GM18861 (cell line): ENCODE data around the gene ANXA2R.
A peak's percentile ranks its signal among the peaks of the same experiment; 100 is the strongest.

ENCODE experiments used
- ATAC-seq: cut with Tn5 transposase; IDR thresholded peaks from one replicate; pipeline ENCODE4 v1.9.1; 2021; ENCODE audit not compliant: unreplicated experiment

ANXA2R gene

DNA sequence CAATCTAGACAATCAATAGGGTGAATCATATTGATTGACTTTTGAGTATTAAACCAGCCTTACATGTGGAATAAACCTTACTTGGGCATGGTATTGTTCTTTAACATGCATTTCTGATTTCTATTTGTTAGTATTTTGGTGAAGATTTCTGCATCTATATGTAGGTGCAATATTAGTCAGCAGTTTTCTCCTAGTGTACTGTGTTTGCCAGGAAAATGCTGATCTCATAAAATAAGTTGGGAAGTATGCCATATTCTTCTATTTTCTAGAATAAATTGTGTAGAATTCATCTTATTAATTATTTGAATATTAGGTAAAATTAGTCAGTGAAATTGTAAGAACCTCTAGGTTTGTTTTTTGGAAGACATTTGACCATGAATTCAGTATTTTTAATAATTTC is 38.4 kb downstream of the ANXA2R start:
- ATAC-seq: no peak

DNA sequence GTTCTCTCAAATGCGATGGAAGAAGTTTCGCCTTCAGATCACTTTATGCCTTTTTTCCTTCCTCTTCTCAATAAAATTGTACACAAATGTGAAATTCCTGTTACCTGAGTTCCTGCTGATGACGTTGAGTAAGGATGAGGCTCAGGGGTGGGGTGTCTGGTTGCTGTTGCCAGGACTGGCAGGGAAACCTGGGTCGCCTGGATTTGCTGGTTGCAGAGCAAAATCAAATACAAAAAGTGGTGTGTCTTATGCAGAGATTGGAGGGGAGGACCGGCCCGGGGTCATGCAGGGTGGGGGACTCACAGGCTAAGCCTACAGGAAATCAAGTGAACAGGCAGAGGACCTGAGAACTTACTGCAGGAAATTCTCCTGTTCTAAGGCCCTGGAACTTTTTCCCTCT is 39.2 kb downstream of the ANXA2R start:
- ATAC-seq: no peak

GRCh38 chr5:43000111-43000840 is 39.8 kb downstream of the ANXA2R start:
- no peak for ATAC-seq

- ATAC-seq: no peak
Observed at GRCh38 chr5:42995360-42995751, 44.8 kb downstream of the ANXA2R start.

DNA sequence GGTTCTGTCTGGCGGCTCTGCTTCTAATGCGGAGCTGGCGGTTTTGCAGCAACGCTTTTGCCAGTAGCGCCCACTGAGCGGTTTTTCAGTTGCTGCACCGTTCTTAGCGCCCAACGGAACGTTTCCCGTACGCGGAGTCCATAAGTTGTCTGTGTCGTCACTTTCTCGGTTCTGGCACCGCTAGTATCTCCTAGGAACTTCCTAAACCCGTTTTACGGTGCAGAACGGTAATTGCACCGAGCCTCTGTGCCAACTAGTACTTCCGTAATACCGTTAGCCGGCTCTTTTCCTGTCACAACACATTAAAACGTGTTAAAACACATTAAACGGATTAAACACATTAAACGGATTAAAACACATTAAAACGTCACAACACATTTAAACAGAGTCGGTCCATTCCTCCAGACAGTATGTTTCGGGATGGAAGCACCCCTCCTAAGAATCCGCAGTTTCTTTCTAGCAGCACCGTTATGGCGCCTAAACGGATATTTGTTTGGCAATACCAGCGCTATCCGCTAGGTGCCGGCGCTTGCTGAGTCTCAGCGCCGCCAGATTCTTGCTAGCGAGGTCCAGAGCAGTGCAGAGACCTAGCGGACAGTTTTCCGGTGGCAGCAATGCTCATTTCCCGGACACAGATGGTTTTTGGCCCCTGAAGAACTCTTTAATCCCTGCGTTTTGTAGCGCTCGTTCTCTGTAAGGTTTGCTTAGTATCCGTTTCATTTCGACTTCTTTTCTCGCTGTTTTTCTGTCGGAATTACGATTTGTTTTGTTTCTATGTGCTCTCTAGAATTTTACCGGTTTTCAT is 45.4 kb downstream of the ANXA2R start:
- peak; percentile 49 for ATAC-seq

GRCh38 chr5:42994246-42994554 is 45.9 kb downstream of the ANXA2R start:
- ATAC-seq: no peak

GRCh38 chr5:42993516-42994245 is 46.4 kb downstream of the ANXA2R start:
- ATAC-seq: no peak

- ATAC-seq: peak; percentile 42
Observed at GRCh38 chr5:42992088-42992879, 47.8 kb downstream of the ANXA2R start.

DNA sequence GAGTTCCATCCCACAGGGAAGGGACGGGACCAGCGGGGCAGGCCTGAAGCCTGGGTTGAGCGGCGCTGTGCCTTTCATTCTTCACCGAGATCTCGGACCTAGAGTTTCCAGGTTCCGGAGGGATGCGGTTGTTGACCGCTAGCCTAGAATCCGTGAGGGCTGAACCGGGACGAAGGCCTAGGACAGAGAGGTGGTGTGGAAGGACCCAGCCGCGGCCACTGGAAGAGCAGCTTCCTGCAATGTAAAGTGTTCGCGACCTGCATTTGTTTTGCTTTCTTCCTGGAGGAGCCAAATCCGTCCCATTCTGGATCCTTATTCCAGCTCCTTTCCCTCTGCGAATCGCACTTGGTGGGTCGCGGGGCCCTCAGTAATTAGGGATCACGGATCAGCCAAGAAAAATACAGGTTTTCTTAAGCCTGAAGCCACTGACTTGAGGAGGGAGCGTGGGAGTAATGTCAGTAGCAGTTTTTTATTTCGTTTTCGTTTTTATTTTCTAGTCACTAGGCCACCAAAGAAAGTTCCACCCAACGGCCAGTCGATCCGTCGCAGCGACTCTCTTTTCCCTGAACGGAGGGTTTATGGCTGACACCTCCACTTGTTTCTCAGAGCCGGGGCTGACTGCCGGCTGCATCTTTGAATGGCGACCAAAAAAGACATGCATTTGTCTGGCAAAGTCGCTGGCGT is 48.6 kb downstream of the ANXA2R start:
- peak; percentile 13 for ATAC-seq

- ATAC-seq: no peak
Observed at GRCh38 chr5:42990892-42991291, 49.2 kb downstream of the ANXA2R start.
